CD4-positive, alpha-beta T cell treated with Interleukin-4 for 1 hour (primary cell): Measurements from ENCODE around the gene JPH2.
"Not testable (repeated sequence)": the region's sequence is repeated elsewhere in the genome, so short reads cannot be mapped to it uniquely, and the experiment has no call there.

Experiments used
- DNase-seq, 2 donors: peaks; one replicate each; pipeline ENCODE4 v3.0.0-alpha.2; 2020 to 2022

The JPH2 gene

GRCh38 chr20:44187054-44187771 is at the start of gene JPH2:
TSS of gene JPH2 (minus strand) at chr20:44187188. CDS start at chr20:44186705, 483 bp downstream.
- no peak for DNase-seq

GRCh38 chr20:44235702-44236101 is 48.7 kb upstream of the JPH2 start:
- no peak for DNase-seq

- DNase-seq, result no peak
Observed at GRCh38 chr20:44234566-44235317, 47.8 kb upstream of the JPH2 start.

GRCh38 chr20:44233436-44234016 is 46.5 kb upstream of the JPH2 start:
- no peak for DNase-seq

- DNase-seq, result not testable (repeated sequence)
Observed at GRCh38 chr20:44232469-44232856, 45.5 kb upstream of the JPH2 start.

- DNase-seq, result no peak
Observed at GRCh38 chr20:44231713-44232468, 44.9 kb upstream of the JPH2 start.

- no peak for DNase-seq
Observed at GRCh38 chr20:44231193-44231592, 44.2 kb upstream of the JPH2 start.

- no peak for DNase-seq
Observed at GRCh38 chr20:44228465-44229258, 41.7 kb upstream of the JPH2 start.

- DNase-seq, result no peak
Observed at GRCh38 chr20:44224637-44225036, 37.6 kb upstream of the JPH2 start.

GRCh38 chr20:44223721-44224120 is 36.7 kb upstream of the JPH2 start:
- no peak for DNase-seq

- no peak for DNase-seq
Observed at GRCh38 chr20:44222633-44223368, 35.8 kb upstream of the JPH2 start.

GRCh38 chr20:44222027-44222426 is 35.0 kb upstream of the JPH2 start:
- DNase-seq, result no peak

- no peak for DNase-seq
Observed at GRCh38 chr20:44221368-44221954, 34.5 kb upstream of the JPH2 start.

GRCh38 chr20:44219791-44220190 is 32.8 kb upstream of the JPH2 start:
- DNase-seq, result no peak

GRCh38 chr20:44219170-44219730 is 32.3 kb upstream of the JPH2 start:
- peak in 1 of 2 donors; percentile 39 for DNase-seq

- peak; percentile 40 to 52 for DNase-seq
Observed at GRCh38 chr20:44218446-44218845, 31.5 kb upstream of the JPH2 start.

GRCh38 chr20:44217342-44218092 is 30.5 kb upstream of the JPH2 start:
- DNase-seq, result peak; percentile 75 to 77

- DNase-seq, result peak; percentile 78 to 80
Observed at GRCh38 chr20:44215125-44215524, 28.1 kb upstream of the JPH2 start.

GRCh38 chr20:44212792-44213191 is 25.8 kb upstream of the JPH2 start:
- DNase-seq, result no peak
